NOMO-1 treated with DMSO at 0.1 percent for 48 hours (cell line): ENCODE measurements around the gene SEC22A.
A peak's percentile ranks its signal among the peaks of the same experiment; 100 is the strongest.

ENCODE experiments used
- DNase-seq: peaks from one replicate; lab custom pipeline; 2025; ENCODE audit not compliant: unreplicated experiment; lab: John Stamatoyannopoulos, UW

SEC22A gene, protein sequence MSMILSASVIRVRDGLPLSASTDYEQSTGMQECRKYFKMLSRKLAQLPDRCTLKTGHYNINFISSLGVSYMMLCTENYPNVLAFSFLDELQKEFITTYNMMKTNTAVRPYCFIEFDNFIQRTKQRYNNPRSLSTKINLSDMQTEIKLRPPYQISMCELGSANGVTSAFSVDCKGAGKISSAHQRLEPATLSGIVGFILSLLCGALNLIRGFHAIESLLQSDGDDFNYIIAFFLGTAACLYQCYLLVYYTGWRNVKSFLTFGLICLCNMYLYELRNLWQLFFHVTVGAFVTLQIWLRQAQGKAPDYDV

GRCh38 chr3:123201557-123202427 is at the start of gene SEC22A:
Gene SEC22A (plus strand): TSS chr3:123201943. CDS start chr3:123209218, 7,275 bp downstream.
- DNase-seq: peak; percentile 94

- no peak for DNase-seq
Measured at GRCh38 chr3:123152687-123153086, 49.1 kb upstream of the SEC22A start.

- no peak for DNase-seq
Measured at GRCh38 chr3:123153125-123154019, 48.4 kb upstream of the SEC22A start.

- no peak for DNase-seq
Measured at GRCh38 chr3:123154020-123154985, 47.4 kb upstream of the SEC22A start.

- DNase-seq: no peak
Measured at GRCh38 chr3:123155471-123156011, 46.2 kb upstream of the SEC22A start.

DNA sequence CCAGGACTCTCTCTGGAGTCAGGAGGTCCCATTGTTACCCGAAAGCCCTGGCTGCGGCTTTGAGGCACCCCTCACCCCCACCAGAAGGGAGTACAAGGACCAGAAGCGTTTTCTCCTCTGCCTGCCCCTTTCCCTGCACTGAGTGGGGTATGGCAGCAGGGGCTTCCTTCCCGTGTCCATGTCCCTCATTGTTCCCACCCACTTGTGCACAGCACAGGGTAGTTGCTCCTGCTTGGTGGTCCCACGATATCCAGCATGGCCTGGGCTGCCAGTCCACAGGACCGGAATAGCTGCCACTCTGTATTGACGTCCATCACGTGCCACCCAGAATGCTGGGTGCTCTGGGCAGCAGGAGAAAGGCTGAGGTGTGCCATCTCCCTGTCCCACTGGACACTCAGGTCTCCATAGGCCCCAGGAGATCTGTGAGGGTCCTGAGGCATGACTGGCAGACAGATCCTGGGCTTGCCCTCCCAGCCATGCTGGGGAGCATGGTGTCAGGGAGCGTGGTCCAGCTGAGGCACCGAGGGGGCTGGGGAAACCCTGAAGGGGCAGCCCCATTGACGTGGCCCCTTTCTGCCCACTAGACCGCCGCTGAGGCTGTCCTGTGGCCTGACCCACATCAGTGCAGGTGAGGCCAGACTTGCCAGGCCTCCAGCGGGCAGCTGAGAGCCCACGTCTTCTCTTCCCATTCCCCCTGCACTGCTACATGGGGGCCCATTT is 45.3 kb upstream of the SEC22A start:
- no peak for DNase-seq

DNA sequence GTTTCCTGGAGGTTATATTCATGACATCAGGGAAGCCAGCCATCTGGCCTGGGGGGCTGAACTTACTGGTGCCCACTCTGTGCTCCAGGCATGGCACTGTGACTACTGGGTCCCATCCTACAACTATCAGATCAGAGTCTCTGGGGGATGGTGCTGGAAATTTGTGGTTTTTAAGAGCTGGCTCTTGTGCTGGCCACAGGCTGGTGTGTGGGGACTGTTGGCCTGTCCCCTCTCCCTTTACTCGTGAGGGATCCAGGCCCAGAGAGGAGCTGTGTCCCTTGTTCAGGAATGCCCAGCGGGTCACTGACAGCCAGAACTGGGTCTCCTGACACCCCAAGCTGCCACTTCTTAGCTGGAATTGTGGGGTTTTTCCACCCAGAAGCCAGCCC is 44.5 kb upstream of the SEC22A start:
- DNase-seq: no peak

GRCh38 chr3:123157598-123158287 is 44.0 kb upstream of the SEC22A start:
- DNase-seq: no peak

DNA sequence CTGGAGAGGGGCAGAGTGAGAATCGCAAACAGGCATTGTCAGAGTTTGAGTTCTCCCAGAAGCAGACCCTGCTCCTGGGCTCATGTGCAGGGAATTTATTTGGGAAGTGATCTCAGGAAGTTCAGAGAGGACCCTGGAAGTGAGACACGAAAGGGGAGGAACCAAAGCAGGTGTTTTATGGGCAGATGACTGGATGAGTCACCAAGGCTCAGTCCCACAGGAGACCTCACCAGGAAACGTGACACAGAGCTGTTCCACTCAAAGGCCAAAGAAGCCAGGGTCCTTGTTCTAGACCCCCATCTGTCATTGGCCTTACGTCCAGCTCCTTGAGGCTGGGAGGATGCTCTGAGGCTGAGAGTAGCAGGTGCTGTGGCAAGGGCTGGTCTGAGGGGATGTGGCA is 43.4 kb upstream of the SEC22A start:
- DNase-seq: no peak

GRCh38 chr3:123158899-123159390 is 42.8 kb upstream of the SEC22A start:
- no peak for DNase-seq

DNA sequence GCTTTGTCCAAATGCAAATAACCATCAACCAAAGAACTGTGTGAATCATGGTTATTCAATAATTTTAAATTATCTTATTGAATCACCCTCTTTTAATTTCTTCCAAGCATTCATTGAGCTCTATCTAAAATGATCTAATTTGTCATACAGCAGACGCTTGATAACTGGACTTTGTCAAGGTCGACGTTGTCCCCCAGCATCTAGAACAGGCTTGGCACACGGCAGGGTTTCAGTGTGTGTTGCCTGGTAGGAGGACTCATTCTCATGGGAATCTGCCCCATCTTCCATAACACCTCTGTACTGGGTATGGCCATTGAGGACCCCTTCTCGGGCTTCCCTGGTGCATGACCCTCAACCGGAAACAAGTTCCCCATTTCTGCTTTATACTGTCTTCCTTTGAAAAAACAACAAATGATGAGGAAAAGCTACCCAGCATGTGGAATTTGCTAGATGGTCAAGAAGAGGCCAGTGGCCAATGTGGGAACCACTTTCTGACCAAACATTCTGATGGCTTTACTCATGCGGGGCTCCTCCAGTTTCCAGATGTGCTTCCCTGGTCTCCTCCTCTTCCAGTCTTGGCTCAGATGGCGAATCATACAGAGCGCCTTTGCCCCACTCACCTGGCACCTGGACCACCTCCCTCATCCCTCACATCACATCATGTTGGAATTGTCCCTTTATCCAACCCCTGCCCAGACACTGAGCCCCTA is 41.7 kb upstream of the SEC22A start:
- DNase-seq: no peak

DNA sequence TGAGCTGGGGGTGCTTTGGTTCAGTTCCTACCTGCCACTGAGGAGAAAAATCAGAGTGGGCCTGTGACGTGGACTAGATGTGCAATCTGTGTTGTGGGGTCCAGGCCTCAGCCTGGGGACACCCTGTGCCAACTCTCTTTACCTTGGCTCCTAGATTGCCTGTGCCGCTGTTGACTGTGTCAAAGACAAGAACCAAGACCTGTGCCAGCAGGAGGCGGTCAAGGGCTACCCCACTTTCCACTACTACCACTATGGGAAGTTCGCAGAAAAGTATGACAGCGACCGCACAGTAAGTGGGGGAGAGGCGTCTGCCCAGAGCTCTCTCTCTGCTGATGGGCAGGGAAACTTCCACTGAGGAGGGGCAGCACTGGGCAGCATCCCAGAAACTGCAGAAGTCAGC is 40.6 kb upstream of the SEC22A start:
- DNase-seq: no peak

DNA sequence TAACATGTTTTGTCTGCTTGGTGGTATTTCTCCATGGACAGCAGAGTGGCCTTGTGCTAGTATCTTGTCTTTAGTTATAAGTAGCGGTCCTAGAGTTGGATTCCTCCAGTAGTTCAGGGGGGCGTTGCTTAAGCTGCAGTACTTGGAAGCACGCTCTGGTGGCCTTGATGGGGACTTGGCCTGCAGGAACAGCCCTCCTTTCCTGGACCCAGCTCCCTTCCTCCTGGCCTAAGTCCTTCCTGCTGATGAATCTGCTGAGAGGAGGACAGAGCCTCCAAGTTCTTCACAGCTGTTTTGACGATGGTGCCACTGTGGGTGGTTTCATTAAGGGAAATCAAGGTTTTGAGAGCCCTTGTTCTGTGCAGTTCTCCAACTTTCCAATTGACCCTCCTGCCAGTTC is 38.6 kb upstream of the SEC22A start:
- no peak for DNase-seq

- DNase-seq: no peak
Measured at GRCh38 chr3:123165163-123165562, 36.6 kb upstream of the SEC22A start.

- no peak for DNase-seq
Measured at GRCh38 chr3:123167686-123168085, 34.1 kb upstream of the SEC22A start.

DNA sequence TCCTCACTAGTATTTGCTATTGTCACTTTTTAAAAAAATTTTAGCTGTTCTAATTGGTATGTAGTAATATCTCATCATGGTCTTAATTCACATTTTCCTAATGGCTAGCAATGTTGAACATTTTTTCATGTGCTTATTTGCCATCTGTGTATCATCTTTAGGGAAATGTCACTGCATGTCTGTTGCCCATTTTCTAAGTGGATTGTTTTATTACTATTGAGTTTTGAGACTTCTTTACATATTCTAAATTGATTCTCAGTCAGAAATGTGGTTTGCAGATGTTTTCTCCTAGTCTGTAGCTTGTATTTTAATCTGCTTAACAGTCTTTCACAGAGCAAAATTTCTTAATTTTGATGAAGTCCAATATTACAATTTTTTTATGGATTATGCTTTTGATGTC is 33.6 kb upstream of the SEC22A start:
- no peak for DNase-seq

- DNase-seq: no peak
Measured at GRCh38 chr3:123168605-123169004, 33.1 kb upstream of the SEC22A start.

DNA sequence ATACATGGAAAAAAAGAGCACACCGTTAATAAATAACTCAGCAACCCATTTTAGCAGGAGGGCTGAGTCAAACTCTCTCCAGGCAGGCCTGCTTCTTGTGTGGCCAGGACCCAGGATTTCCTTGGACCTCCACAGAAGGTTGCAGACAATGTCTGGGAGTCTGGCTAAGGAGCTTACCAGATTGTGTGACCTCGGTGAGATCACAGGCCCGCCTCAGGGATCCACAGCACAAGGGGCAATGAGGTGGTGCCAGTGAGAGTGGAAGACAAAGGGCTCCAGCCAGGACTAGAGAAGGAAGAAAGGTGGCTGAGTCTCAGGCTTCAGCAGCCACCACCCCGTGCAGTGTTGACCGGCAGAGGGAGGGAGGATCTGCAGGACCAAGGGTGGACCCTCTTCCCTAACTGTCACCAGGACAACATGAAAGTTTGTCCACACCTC is 32.2 kb upstream of the SEC22A start:
- DNase-seq: no peak
